Urinary bladder (tissue), 4 donors: ENCODE measurements around the gene GTPBP3. TPM values are rescaled to one million over a fixed set of nuclear protein-coding genes. Genes with fewer than 3 reads are reported as not detected.

ENCODE experiments used
- DNase-seq: peaks from one replicate; pipeline ENCODE4 v3.0.0-alpha.2; 2015; ENCODE audit errors: extremely low spot score
- H3K27ac ChIP-seq: one replicate; pipeline ENCODE4 v1.5.1; 2013; ENCODE audit warnings: low read depth, mild to moderate bottlenecking, moderate library complexity
- H3K36me3 ChIP-seq: one replicate; pipeline ENCODE4 v1.6.1; 2013; ENCODE audit warnings: mild to moderate bottlenecking, moderate library complexity; ENCODE audit not compliant: insufficient read depth
- H3K4me1 ChIP-seq: one replicate; pipeline ENCODE4 v1.6.1; 2013; ENCODE audit warnings: mild to moderate bottlenecking, moderate library complexity; ENCODE audit not compliant: insufficient read depth
- H3K4me3 ChIP-seq: one replicate; pipeline ENCODE4 v1.5.1; 2013; ENCODE audit warnings: low read depth, low read length
- WGBS: extraction: QIAGEN DNeasy Blood & Tissue Kit; methylation state at CpG from one replicate; pipeline ENCODE4 v1.1.7; 2013; 5-methylcytosine and 5-hydroxymethylcytosine counted together
- polyA plus RNA-seq: library from polyadenylated mRNA; stranded (reverse); fragments of 200-250 nt; gene quantifications from one replicate; pipeline ENCODE4 v1.2.3, GENCODE V29; 2013
- total RNA-seq: library from RNA; depleted of rRNA; stranded (reverse); fragments of >200 nt; gene quantifications from one replicate; pipeline ENCODE4 v1.2.3, GENCODE V29; 2014
- donor health status: healthy with polysubstance abuse.
- donor health status: healthy.

Gene GTPBP3
- total and polyA plus RNA-seq, 2 donors: 11.2 to 15.9 TPM

DNA sequence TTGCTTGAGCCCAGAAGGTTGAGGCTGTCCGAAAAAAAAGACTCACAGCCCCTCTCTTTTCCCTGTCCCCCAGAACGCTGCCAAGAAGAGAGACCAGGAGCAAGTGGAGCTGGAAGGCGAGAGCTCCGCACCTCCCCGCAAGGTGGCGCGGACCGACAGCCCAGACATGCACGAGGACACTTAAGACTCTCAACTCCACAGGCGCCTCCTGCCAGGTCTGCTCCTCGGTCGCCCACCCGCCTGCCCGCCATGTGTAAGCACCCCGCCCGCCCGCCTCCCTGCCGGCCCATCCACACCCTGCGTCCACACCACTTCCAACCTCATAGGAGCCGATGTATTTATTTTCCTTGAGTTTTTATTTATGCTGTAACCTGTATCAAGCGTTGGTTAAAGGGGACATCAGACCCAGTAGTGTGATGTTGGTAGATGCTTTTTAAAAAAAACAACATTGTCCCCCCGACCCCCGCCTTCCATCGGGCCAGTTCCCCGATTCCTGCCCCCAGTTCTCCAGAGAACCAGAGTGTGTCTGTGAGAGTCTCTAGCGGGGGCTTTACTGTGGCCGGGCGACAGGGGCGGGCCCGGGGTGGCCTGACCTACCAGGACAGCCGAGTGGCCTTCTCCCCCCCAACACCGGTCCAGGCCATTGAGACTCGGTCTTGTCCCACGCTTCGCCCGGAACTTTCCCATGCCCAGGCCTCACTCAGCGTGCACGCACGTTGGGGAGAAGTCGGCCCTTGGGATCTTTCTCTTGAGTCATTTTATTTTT lies 17.7 kb upstream of the GTPBP3 start:
- Histone ChIP-seq H3K4me1 (peaks cover 2% of the 10 kb centered on the region), H3K36me3 (peaks cover 5% of the 10 kb centered on the region), H3K4me3 (no peak overlapping the region), H3K27ac (no peak overlapping the region)
- DNase-seq: no peak
- 94% methylated on average over 40 of the region's 40 CpGs for WGBS

DNA sequence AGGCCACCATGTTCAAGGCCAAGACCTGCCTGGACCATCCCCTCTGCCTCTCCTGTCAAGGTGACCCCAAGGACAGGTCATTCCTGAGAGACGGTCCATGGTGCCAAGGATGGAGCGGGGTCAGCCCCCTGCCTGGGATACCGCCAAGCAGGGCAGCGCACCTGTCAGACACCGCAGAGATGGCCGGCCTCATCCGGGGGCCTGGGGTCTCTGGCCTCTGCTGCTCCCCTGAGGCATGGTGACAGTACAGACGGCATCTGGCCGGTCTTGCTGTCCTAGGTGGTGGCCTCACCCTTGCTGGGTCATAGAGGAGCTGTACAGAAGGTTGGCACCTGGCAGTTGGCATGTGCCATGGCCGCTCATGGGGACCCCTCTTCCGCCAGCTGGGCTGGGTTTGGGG lies 16.9 kb upstream of the GTPBP3 start:
- H3K27ac ChIP-seq: no peak overlapping the region
- H3K4me3 ChIP-seq: no peak overlapping the region
- 84% methylated on average over 11 of the region's 11 CpGs for WGBS
- H3K36me3 ChIP-seq: peaks cover 5% of the 10 kb centered on the region
- H3K4me1 ChIP-seq: peaks cover 2% of the 10 kb centered on the region
- no peak for DNase-seq

DNA sequence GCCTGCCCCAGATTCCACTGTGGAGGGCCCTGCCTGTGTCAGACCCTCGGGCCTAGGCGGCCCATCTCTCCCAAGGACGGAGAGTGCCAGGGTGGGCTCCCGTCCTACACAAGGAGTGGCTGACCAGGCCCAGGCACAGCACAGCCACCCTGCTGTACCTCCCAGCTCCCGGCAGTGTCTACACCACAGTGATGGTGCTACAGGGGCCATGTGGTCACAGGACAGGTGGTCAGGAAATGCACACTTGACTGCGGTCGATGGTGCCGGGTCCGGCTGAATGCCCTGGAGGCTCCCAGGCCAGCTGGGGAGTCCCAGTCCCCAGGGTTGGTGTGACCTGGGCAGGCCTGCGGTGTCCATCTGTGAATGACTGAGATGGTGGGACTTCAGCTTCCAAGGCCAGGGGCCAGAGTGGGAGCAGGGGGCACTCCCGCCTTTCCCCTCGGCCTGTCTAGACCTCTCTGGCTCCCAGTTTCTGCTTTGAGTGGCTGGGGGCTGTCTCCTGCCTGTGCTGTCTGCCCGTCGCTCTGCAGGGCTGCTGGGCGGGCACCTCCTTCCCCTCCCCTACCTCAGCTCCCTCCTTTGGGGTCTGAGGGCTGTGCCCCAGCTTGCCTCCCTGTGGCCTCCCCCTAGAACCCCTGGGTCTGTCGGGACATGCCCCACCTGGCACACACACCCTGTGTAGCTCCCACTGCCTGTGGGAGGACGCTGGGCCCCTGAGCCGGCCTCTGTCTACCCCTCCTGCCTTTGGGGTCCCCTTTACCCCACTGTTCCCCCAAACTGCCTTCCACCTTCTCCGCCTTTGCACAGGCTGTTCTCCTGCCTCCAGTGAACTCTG lies 15.5 kb upstream of the GTPBP3 start:
- no peak for DNase-seq
- H3K27ac ChIP-seq: no peak overlapping the region
- no peak overlapping the region for H3K4me3 ChIP-seq
- WGBS: 88% methylated on average over 19 of the region's 19 CpGs
- H3K4me1 ChIP-seq: peaks cover 2% of the 10 kb centered on the region
- peaks cover 5% of the 10 kb centered on the region for H3K36me3 ChIP-seq

DNA sequence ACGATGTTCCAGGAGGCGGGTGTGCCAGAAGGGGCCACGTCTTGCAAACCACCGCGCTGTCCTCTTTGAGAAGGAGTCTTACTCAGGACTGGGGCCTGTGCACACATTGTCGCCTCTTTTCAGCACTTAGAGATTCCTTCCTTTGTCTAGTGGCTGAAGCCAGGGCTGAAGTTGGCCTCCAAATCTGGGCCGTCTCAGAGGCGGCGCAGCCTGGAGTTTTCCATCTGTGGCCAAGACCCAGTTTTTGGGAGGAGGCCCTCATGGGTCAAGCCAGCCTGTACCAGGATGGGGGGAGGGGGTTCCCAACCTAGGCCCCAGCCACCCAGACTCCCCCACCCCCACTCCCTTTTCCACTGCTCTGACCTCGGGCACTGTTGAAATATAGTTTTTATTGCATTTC lies 14.5 kb upstream of the GTPBP3 start:
- Histone ChIP-seq H3K4me1 (peaks cover 2% of the 10 kb centered on the region), H3K27ac (no peak overlapping the region), H3K4me3 (no peak overlapping the region), H3K36me3 (peaks cover 5% of the 10 kb centered on the region)
- DNase-seq: no peak
- 68% methylated on average over 10 of the region's 10 CpGs for WGBS

DNA sequence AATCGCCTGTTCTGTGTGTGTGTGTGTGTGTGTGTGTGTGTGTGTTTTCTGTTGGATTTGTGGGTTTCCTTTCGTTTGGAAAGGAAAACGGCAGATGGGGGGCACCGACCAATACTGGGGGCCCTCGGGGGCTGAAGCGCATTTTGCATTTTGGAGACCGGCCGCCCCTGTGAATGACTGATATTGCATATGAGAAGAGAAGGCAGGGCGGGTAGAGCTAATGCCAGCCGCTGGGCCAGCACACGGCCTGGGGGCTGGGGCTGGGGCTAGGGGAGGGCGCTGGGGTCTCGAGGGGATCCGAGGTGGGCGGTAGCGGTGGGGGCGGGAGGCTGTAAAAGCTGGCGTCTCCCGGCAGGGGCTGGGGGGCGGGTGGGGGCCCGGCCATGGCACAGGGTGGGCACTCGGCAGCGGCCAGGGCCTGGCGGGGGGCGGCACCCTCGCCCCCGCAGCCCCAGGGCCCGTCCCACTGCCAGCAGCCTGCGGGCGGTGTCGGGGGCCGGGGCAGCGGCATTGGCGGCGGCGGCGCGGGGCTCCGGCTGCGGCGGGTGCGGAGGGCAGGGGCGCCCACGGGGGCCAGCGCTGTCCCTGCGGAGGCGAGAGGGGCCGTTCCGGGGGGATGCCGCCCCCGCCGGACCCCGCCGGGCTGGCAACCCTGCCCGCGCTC lies 13.9 kb upstream of the GTPBP3 start:
- H3K36me3 ChIP-seq: peaks cover 5% of the 10 kb centered on the region
- WGBS: 31% methylated on average over 56 of the region's 56 CpGs
- DNase-seq: no peak
- no peak overlapping the region for H3K27ac ChIP-seq
- H3K4me1 ChIP-seq: peaks cover 2% of the 10 kb centered on the region
- no peak overlapping the region for H3K4me3 ChIP-seq

DNA sequence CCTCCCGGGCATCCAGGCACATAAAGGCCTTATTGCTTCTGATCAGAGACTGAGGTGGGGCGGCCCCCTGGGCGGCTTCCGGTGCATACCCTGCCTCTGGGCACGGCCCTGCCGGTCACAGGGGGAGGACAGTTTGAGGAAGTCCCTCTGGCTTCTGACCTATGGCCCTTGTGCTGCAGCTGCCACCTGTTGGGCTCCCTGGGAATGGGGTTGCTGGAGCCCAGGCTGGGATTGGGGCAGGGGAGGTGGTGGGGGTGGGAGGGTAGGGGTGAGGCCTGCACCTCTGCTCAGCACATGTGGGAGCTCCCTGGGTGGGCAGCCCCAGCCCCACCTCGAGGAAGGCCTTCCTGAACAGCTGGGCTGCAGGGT lies 13.4 kb upstream of the GTPBP3 start:
- H3K4me3 ChIP-seq: no peak overlapping the region
- no peak overlapping the region for H3K27ac ChIP-seq
- no peak for DNase-seq
- peaks cover 2% of the 10 kb centered on the region for H3K4me1 ChIP-seq
- H3K36me3 ChIP-seq: peaks cover 5% of the 10 kb centered on the region
- WGBS: 48% methylated on average over 7 of the region's 7 CpGs

DNA sequence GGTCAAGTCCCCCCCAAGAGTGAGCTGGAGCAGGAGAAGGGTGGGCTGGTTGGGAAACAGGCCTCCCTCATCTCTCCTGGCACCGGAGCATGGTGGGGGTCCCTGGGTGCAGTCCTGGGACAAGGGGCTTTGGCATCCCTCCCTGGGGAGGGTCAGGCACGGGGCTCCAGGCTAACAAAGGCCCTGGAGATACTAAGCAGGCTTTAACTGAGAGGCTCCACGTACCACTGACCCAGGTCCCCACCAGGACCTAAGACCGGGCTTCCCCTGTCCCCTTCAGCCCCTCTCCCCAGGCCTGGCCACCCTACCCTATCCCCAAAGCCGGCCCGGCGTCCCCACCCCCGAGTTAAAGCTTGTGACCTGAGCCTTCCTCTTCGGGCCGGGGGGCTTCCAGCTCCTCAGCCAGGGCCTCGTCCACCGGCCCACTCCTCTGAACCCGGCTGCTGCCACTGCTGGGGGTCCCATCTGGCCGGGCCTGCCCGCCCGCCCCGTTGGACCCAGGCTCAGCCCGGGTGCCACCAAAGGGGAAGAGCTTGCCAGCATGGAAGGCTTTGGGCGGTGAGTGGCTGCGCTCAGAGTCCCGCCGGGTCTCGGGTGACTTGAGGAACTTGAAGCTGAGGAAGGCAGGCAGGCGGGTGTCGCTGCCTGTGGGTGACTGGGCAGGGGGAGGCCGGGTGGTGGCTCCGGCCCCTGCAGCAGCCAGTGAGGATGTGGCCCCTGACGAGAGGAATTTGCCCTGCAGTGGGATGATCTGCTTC lies 12.8 kb upstream of the GTPBP3 start:
- peaks cover 5% of the 10 kb centered on the region for H3K36me3 ChIP-seq
- H3K27ac ChIP-seq: no peak overlapping the region
- 93% methylated on average over 28 of the region's 28 CpGs for WGBS
- peaks cover 2% of the 10 kb centered on the region for H3K4me1 ChIP-seq
- no peak for DNase-seq
- no peak overlapping the region for H3K4me3 ChIP-seq

DNA sequence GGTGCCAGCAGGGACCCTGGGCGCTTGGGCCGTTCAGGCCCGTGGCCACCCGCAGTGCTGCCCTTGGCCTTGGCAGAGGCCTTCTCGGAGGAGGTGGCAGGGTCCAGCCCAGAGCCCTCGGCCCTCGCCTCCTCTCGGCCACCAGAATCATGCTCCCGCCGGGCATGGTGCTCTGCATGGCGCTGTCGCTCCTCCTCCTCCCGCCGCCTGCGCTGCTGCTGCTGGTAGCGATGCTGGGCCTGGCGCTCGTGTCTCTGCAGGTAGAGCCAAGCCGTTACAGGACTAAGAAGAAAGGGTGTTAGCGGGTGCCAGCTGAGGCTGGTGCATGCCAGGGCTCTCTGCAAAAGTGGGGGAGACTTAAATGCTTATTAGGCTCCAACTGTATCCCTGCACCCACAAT lies 12.2 kb upstream of the GTPBP3 start:
- H3K27ac ChIP-seq: no peak overlapping the region
- 97% methylated on average over 20 of the region's 20 CpGs for WGBS

DNA sequence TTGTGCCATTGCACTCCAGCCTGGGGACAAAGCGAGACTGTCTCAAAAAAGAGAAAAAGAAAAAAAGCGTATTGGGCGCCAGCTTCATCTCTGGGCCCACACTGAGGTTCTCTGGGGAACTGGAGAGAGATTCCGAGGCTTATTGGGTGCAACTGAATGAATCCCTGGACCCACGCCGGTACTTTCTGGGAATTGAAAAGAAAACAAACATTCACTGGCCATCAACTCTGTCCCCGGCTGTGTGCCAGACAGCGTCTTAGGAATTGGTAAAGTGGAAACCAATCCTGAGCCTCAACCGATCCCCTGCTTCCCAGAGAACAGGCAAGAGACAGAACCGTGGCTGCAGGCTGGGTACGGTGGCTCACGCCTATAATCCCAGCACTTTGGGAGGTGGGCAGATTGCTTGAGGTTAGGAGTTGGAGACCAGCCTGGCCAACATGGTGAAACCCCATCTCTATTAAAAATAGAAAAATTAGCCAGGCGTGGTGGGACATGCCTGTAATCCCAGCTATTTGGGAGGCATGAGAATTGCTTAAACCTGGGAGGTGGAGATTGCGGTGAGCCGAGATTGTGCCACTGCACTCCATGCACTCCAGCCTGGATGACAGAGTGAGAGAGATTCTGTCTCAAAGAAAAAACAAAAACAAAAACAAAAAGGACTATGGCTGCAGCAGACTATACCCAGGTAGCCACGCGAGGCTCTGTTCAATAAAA lies 11.3 kb upstream of the GTPBP3 start:
- no peak overlapping the region for H3K27ac ChIP-seq
- no peak for DNase-seq
- H3K4me1 ChIP-seq: peaks cover 2% of the 10 kb centered on the region
- H3K4me3 ChIP-seq: no peak overlapping the region
- 88% methylated on average over 17 of the region's 17 CpGs for WGBS
- H3K36me3 ChIP-seq: peaks cover 5% of the 10 kb centered on the region

More for the DNA sequence above, 12.2 kb upstream of the GTPBP3 start:
- H3K4me3 ChIP-seq: no peak overlapping the region
- peaks cover 2% of the 10 kb centered on the region for H3K4me1 ChIP-seq
- DNase-seq: no peak
- peaks cover 5% of the 10 kb centered on the region for H3K36me3 ChIP-seq

DNA sequence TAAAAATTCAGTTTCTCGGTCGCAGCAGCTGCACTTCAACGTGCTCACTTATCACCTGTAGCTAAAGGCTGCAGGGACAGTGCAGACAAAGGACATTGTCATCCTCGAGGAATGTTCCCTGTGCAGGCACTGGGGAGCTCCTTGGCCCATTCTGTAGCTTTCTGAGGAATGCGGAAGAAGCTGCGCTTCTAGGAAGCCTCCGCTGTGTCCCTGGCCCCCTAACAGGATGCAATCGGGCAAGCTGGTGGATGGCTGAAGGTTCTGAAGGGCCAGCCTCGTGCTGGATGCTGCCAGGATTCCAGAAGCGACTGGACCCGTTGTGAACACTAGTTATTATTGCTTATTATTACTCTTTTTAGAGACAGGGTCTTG lies 10.8 kb upstream of the GTPBP3 start:
- H3K36me3 ChIP-seq: peaks cover 3% of the 10 kb centered on the region
- peaks cover 2% of the 10 kb centered on the region for H3K4me1 ChIP-seq
- H3K4me3 ChIP-seq: no peak overlapping the region
- no peak for DNase-seq
- WGBS: 80% methylated on average over 11 of the region's 11 CpGs
- H3K27ac ChIP-seq: no peak overlapping the region

DNA sequence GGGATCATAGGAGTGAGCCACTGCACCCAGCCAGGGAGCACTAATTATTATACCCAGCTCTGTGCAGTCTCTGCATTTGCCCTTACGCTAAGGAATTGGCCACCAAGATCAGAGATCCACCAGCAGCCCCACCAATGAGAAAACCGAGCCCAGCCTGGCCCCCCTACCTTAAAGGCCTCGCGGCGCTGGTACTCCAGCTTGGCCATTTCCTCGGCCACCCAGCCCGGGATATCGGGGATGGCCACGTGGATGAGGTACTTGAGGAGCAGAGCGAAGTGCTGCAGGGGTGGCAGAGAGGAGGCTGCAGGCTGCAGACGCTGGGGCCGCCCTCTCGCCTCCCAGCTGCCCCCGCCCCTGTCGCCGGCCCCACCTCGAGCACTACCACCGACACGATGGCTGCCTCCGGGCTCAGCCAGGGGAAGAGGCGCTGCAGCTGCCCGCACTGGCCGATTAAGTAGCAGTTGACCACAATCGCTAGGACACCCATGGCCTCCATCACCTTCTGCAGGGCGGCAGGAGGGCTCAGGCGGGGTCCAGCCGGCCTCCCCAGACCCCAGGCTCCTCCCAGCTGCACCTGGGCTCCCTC lies 10.2 kb upstream of the GTPBP3 start:
- no peak for DNase-seq
- peaks cover 2% of the 10 kb centered on the region for H3K4me1 ChIP-seq
- H3K36me3 ChIP-seq: no peaks in the 10 kb centered on the region
- H3K27ac ChIP-seq: no peak overlapping the region
- H3K4me3 ChIP-seq: no peak overlapping the region
- WGBS: 89% methylated on average over 27 of the region's 27 CpGs

DNA sequence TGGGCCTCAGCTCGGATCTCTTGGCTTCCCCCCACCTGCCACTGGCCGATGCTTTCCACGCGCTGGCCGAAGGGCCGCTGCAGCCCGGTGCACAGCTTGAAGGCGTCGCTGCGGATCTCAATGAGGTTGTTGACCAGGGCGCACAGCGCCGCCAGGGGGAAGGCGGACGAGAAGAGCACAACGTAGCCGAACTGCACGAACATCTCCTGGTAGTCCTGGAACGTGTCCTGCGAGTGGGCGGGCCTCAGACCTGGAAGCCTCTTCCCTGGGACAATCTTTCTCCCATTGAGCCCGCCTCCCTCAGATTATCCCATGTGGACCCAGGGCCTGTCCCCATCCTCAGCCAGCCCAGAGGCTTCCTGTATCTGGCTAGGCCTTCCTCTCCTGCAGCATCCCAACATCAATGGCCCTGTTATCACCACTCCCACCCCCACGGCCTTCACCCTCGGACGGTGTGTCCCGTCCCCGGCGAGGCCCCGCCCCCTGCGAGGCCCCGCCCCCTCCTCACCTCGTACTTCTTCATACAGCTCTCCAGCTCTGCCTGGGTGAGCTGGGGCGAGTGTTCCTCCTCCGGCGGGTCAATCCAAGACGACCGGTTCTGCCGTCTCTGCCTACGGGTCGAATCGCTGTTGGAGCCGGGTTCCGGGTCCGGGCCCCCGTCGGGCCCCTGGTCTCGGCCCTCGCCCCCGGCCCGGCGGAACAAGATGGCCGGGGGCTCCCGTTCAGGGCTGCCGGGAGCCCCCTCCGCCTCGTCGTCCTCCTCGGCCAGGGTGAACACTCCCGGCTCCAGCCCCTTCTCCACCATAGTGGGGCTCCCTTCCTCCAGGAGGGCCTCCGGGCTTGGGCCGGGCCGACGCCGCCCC lies 9.5 kb upstream of the GTPBP3 start:
- Histone ChIP-seq H3K36me3 (no peaks in the 10 kb centered on the region), H3K4me3 (peak overlapping the region; percentile 30), H3K4me1 (peaks cover 2% of the 10 kb centered on the region), H3K27ac (no peak overlapping the region)
- DNase-seq: peak; percentile 52
- WGBS: 26% methylated on average over 64 of the region's 64 CpGs
